Keratinocyte (primary cell): ENCODE measurements around the gene PEX1. TPM values are rescaled to one million over a fixed set of nuclear protein-coding genes. Genes with fewer than 3 reads are reported as not detected.
"Not testable (repeated sequence)": the region's sequence is repeated elsewhere in the genome, so short reads cannot be mapped to it uniquely, and the experiment has no call there.

Experiments
- DNase-seq: peaks from one replicate; pipeline ENCODE4 v3.0.0-alpha.2; 2011; ENCODE audit warnings: low read depth, missing footprints, low spot score
- FAIRE-seq: peaks from 2 replicates; lab custom pipeline; 2011; peaks lifted over from hg19 to GRCh38; lab: Jason Lieb, UNC
- H2AFZ ChIP-seq: 2 replicates; pipeline ENCODE4 v1.6.0; 2012; ENCODE audit warnings: low read length, control low read depth, inconsistent platforms; ENCODE audit not compliant: control insufficient read depth
- H3K27ac ChIP-seq: 2 replicates; pipeline ENCODE4 v1.5.1; 2011; ENCODE audit warnings: low read length; ENCODE audit not compliant: control insufficient read depth, insufficient read depth
- H3K27me3 ChIP-seq: 3 replicates; pipeline ENCODE4 v1.6.0; 2011; ENCODE audit warnings: low read length; ENCODE audit not compliant: control insufficient read depth, insufficient read depth; ENCODE audit errors: extremely low read depth
- H3K36me3 ChIP-seq, 2 experiments: 2 replicates in 1 of 2; 3 replicates in 1 of 2; pipeline ENCODE4 v1.5.1; 2011; ENCODE audit warnings: low read length in 2 of 2, mild to moderate bottlenecking in 1 of 2; ENCODE audit not compliant: control insufficient read depth in 2 of 2, insufficient read depth in 2 of 2; ENCODE audit errors: extremely low read depth in 1 of 2
- H3K4me1 ChIP-seq: 3 replicates; pipeline ENCODE4 v1.5.1; 2011; ENCODE audit warnings: low read length; ENCODE audit not compliant: control insufficient read depth, insufficient read depth; ENCODE audit errors: extremely low read depth
- H3K4me2 ChIP-seq: 3 replicates; pipeline ENCODE4 v1.6.0; 2011; ENCODE audit warnings: low read depth, low read length; ENCODE audit not compliant: control insufficient read depth, insufficient read depth; ENCODE audit errors: extremely low read depth
- H3K4me3 ChIP-seq, 3 experiments: fragments of 200-600 bp in 1 of 3; sonication (generic) in 1 of 3; 2 replicates in 2 of 3; 3 replicates in 1 of 3; pipeline ENCODE4 v1.5.1; 2011 to 2016; ENCODE audit warnings: low read length in 3 of 3, mild to moderate bottlenecking in 3 of 3, control low read depth in 2 of 3, inconsistent platforms in 1 of 3, low read depth in 1 of 3, mixed read lengths in 1 of 3, mixed run types in 1 of 3, moderate library complexity in 1 of 3; ENCODE audit not compliant: control insufficient read depth in 2 of 3, insufficient read depth in 2 of 3; ENCODE audit errors: extremely low read depth in 1 of 3
- H3K79me2 ChIP-seq: 2 replicates; pipeline ENCODE4 v1.6.0; 2012; ENCODE audit warnings: low read length; ENCODE audit not compliant: control insufficient read depth, insufficient read depth
- H3K9ac ChIP-seq: 3 replicates; pipeline ENCODE4 v1.6.0; 2011; ENCODE audit warnings: low read length; ENCODE audit not compliant: control insufficient read depth, insufficient read depth; ENCODE audit errors: extremely low read depth
- H3K9me1 ChIP-seq: 3 replicates; pipeline ENCODE4 v1.6.0; 2011; ENCODE audit warnings: low read length; ENCODE audit not compliant: control insufficient read depth, insufficient read depth; ENCODE audit errors: extremely low read depth
- H3K9me3 ChIP-seq: 2 replicates; pipeline ENCODE4 v1.5.1; 2012; ENCODE audit warnings: low read depth, low read length; ENCODE audit not compliant: control insufficient read depth
- H4K20me1 ChIP-seq: 3 replicates; pipeline ENCODE4 v1.6.0; 2011; ENCODE audit warnings: low read length; ENCODE audit not compliant: control insufficient read depth, insufficient read depth; ENCODE audit errors: extremely low read depth
- CTCF ChIP-seq, 3 experiments: IDR thresholded peaks in 1 of 3; conservative IDR thresholded peaks in 1 of 3; optimal IDR thresholded peaks in 1 of 3; 2 replicates in 2 of 3; 3 replicates in 1 of 3; pipeline versions ENCODE3 to v1.5.1; 2011; ENCODE audit warnings: low read length in 3 of 3, mild to moderate bottlenecking in 3 of 3, moderate library complexity in 2 of 3, control low read depth in 1 of 3, inconsistent platforms in 1 of 3; ENCODE audit not compliant: insufficient read depth in 2 of 3; ENCODE audit errors: extremely low read depth in 1 of 3
- EZH2 ChIP-seq: IDR thresholded peaks from one replicate; pipeline ENCODE4 v1.6.1; 2012; ENCODE audit warnings: inconsistent platforms, mild to moderate bottlenecking, low read length, moderate library complexity
- dilution Hi-C: fragments of 300-500 bp; cut with MboI; formaldehyde crosslinking; loops from one replicate; pipeline ENCODE4 v1.7.0; 2020; ENCODE audit warnings: low sequenced_read_pairs; ENCODE audit not compliant: extremely low pct_ligation_motif_present
- polyA plus RNA-seq, 5 experiments: library from polyadenylated mRNA; depleted of rRNA in 3 of 5; stranded (reverse) in 3 of 5; stranded (forward) in 1 of 5; unstranded in 1 of 5; fragments of >200 nt; gene quantifications; 1 replicate in 1 of 5; 2 replicates in 3 of 5; 3 replicates in 1 of 5; pipeline versions ENCODE4 v1.2.1 to v1.2.3, GENCODE V29; 2011 to 2012; ENCODE audit warnings: missing spikeins in 2 of 5, low read depth in 1 of 5, low replicate concordance in 1 of 5

Gene PEX1
- polyA plus RNA-seq, 1 donor (not counting 4 experiments of a cell fraction or from before 2014, with no cell fraction given): 17.4 TPM

GRCh38 chr7:92485267-92485892 is 42.9 kb downstream of the PEX1 start:
- H3K9me1 ChIP-seq: no peaks in the 10 kb centered on the region
- no peak overlapping the region for H3K27ac ChIP-seq
- FAIRE-seq: no peak
- peaks cover 0 to 8% of the 10 kb centered on the region in 2 experiments for H3K36me3 ChIP-seq
- H2AFZ ChIP-seq: no peak overlapping the region
- no peaks in the 10 kb centered on the region for H3K79me2 ChIP-seq
- TF ChIP-seq EZH2 (no peak), CTCF (optimal IDR thresholded peaks at IDR 0.05 in 1 of 3, IDR thresholded peaks at IDR 0.05 in 1 of 3, conservative IDR thresholded peaks at IDR 0.05 in 1 of 3; ENCODE audit: extremely low read depth in 1 of 3, insufficient read depth in 2 of 3, low read length in 3 of 3) (no peak)
- dilution Hi-C loops: no loop called here
- H3K4me1 ChIP-seq: no peaks in the 10 kb centered on the region
- no peaks in the 10 kb centered on the region for H3K9me3 ChIP-seq
- H3K4me2 ChIP-seq: no peak overlapping the region
- no peaks in the 10 kb centered on the region for H3K27me3 ChIP-seq
- DNase-seq: no peak
- no peak overlapping the region for H3K4me3 ChIP-seq
- H3K9ac ChIP-seq: no peak overlapping the region
- H4K20me1 ChIP-seq: no peaks in the 10 kb centered on the region

GRCh38 chr7:92484226-92484625 is 44.1 kb downstream of the PEX1 start:
- H3K27me3 ChIP-seq, H3K4me2 ChIP-seq, H3K9me3 ChIP-seq, DNase-seq, H3K9ac ChIP-seq, H4K20me1 ChIP-seq, FAIRE-seq, H3K27ac ChIP-seq, H3K79me2 ChIP-seq, H3K4me1 ChIP-seq, H3K4me3 ChIP-seq, dilution Hi-C loops, H2AFZ ChIP-seq, H3K36me3 ChIP-seq, H3K9me1 ChIP-seq: not testable (repeated sequence)

GRCh38 chr7:92483624-92484023 is 44.7 kb downstream of the PEX1 start:
- H3K4me3 ChIP-seq, H3K4me1 ChIP-seq, H4K20me1 ChIP-seq, dilution Hi-C loops, H3K9me1 ChIP-seq, H3K9me3 ChIP-seq, DNase-seq, H3K4me2 ChIP-seq, H3K27me3 ChIP-seq, H3K27ac ChIP-seq, H2AFZ ChIP-seq, H3K9ac ChIP-seq, H3K36me3 ChIP-seq, H3K79me2 ChIP-seq, FAIRE-seq: not testable (repeated sequence)

GRCh38 chr7:92479146-92479545 is 49.2 kb downstream of the PEX1 start:
- not testable (repeated sequence) for H3K4me2 ChIP-seq, FAIRE-seq

More at GRCh38 chr7:92479146-92479545, 49.2 kb downstream of the PEX1 start:
- H3K9ac ChIP-seq, H3K79me2 ChIP-seq, H3K36me3 ChIP-seq, H3K9me3 ChIP-seq, H3K4me1 ChIP-seq, H3K4me3 ChIP-seq, dilution Hi-C loops, H3K27ac ChIP-seq, H4K20me1 ChIP-seq, DNase-seq, H3K27me3 ChIP-seq, H2AFZ ChIP-seq, H3K9me1 ChIP-seq: not testable (repeated sequence)
